MCF 10A (cell line): Measurements from ENCODE around the gene KCNAB1. TPM values are rescaled to one million over a fixed set of nuclear protein-coding genes. Genes with fewer than 3 reads are reported as not detected.

ENCODE experiments used
- BruUV-seq: library from RNA; stranded (reverse); fragments of 400-500 nt; replicated peaks from 2 replicates; lab custom pipeline; 2021; lab: Mats Ljungman, UMichigan
- CTCF ChIA-PET: fragments of 300-600 bp; sonication (Branson Sonifier 250); formaldehyde crosslinking; extraction: SDS; loops from one replicate; lab custom pipeline; 2021; ENCODE audit warnings: antibody characterized with exemption, inconsistent platforms; lab: Yijun Ruan, JAX
- POLR2A ChIA-PET: fragments of 300-600, 350-650 bp; sonication (Branson Sonifier 250); formaldehyde crosslinking; extraction: SDS; loops from one replicate; lab custom pipeline; 2020; ENCODE audit warnings: antibody characterized with exemption, inconsistent platforms; lab: Yijun Ruan, JAX
- DNase-seq: peaks from one replicate; pipeline ENCODE4 v3.0.0-alpha.2; 2018; ENCODE audit not compliant: unreplicated experiment
- H3K27ac Mint-ChIP-seq: one replicate; pipeline ENCODE4 v1.8.0; 2022; ENCODE audit warnings: mild to moderate bottlenecking, low read depth, mixed read lengths; ENCODE audit not compliant: unreplicated experiment
- H3K27me3 Mint-ChIP-seq: one replicate; pipeline ENCODE4 v1.8.0; 2022; ENCODE audit warnings: mixed read lengths; ENCODE audit not compliant: insufficient read depth, unreplicated experiment
- H3K36me3 Mint-ChIP-seq: one replicate; pipeline ENCODE4 v1.8.0; 2022; ENCODE audit warnings: mild to moderate bottlenecking, moderate library complexity, mixed read lengths; ENCODE audit not compliant: insufficient read depth, unreplicated experiment
- H3K4me1 Mint-ChIP-seq: one replicate; pipeline ENCODE4 v1.8.0; 2022; ENCODE audit warnings: mixed read lengths; ENCODE audit not compliant: insufficient read depth, unreplicated experiment
- H3K4me3 Mint-ChIP-seq: one replicate; pipeline ENCODE4 v1.8.0; 2022; ENCODE audit warnings: mild to moderate bottlenecking, moderate library complexity, mixed read lengths; ENCODE audit not compliant: unreplicated experiment
- H3K9me3 Mint-ChIP-seq: one replicate; pipeline ENCODE4 v1.8.0; 2022; ENCODE audit warnings: mixed read lengths; ENCODE audit not compliant: unreplicated experiment
- intact Hi-C: fragments of 100-400 bp; cut with micrococcal nuclease; formaldehyde crosslinking; loops from 2 replicates; pipeline ENCODE4 v1.14.1; 2022
- total RNA-seq: library from RNA; stranded (reverse); gene quantifications from 2 replicates; pipeline ENCODE4 v1.2.3, GENCODE V29; 2022
- TF ChIP-seq, protein P1 (sequence below): fragments of 200-600 bp; IDR thresholded peaks from one replicate; pipeline ENCODE4 v1.8.0; 2022; ENCODE audit warnings: antibody characterized with exemption, mild to moderate bottlenecking; ENCODE audit not compliant: unreplicated experiment

Gene KCNAB1
- total RNA-seq, 1 experiment from 2014 or later = 0.44 TPM

DNA sequence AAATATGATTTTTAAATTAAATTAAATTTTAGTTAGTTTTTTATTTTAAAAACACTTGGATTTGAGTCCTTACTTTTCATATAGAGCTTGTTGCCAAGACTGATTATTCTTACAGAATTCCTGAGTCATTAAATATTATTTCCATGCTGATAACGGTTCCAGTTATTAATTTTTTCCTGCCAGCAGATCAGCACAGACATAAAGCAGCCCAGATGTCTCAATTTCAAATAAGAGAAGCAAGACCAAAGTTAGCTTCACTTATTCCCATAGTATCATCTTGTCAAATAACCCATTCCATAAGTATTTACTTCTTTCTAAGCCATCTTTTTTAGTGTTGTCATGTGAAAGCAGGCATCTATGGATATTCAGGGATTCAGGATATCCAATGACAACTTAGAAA lies 359.2 kb downstream of the KCNAB1 start:
- Mint-ChIP-seq H3K27ac (no peak overlapping the region), H3K36me3 (no peaks in the 10 kb centered on the region), H3K4me1 (peaks cover 15% of the 10 kb centered on the region), H3K27me3 (peaks cover 26% of the 10 kb centered on the region), H3K4me3 (no peak overlapping the region), H3K9me3 (no peaks in the 10 kb centered on the region)
- intact Hi-C loops = no loop called here
- BruUV-seq = no TSS peak
- no peak for DNase-seq
- ChIA-PET POLR2A (interaction anchor here (0.5 to 0.6 kb wide), 2 partner anchors 144 to 391 kb away, joined by 3 read pairs; no protein-coding TSS in a partner anchor), CTCF (no interaction called here)
- TF ChIP-seq, protein P1, sequence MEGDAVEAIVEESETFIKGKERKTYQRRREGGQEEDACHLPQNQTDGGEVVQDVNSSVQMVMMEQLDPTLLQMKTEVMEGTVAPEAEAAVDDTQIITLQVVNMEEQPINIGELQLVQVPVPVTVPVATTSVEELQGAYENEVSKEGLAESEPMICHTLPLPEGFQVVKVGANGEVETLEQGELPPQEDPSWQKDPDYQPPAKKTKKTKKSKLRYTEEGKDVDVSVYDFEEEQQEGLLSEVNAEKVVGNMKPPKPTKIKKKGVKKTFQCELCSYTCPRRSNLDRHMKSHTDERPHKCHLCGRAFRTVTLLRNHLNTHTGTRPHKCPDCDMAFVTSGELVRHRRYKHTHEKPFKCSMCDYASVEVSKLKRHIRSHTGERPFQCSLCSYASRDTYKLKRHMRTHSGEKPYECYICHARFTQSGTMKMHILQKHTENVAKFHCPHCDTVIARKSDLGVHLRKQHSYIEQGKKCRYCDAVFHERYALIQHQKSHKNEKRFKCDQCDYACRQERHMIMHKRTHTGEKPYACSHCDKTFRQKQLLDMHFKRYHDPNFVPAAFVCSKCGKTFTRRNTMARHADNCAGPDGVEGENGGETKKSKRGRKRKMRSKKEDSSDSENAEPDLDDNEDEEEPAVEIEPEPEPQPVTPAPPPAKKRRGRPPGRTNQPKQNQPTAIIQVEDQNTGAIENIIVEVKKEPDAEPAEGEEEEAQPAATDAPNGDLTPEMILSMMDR = no peak

DNA sequence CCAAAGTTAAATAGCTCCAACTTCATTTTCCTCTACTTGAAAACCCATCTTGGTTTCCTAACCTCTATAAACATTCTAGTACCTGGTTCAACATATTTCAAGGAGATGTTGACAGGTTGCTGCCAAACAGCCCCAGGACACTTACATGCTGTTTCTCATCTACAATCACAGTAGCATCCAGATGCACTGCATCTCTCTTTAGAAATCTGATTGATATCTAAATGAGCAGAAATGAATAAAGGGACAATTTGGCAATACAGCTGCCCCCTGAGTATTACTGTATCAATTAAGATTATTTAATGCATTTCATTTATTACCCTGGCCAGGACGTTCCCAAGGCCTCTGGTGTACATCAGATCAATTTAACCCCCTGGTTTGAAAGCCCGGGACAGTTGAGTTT lies 360.6 kb downstream of the KCNAB1 start:
- BruUV-seq = no TSS peak
- ChIA-PET CTCF (interaction anchor here (0.6 to 1.3 kb wide), 8 partner anchors 12 to 432 kb away, joined by 3 to 6 read pairs (median 3); no protein-coding TSS in a partner anchor), POLR2A (no interaction called here)
- Mint-ChIP-seq H3K9me3 (no peaks in the 10 kb centered on the region), H3K27me3 (peaks cover 14% of the 10 kb centered on the region), H3K27ac (no peak overlapping the region), H3K36me3 (no peaks in the 10 kb centered on the region), H3K4me1 (peaks cover 15% of the 10 kb centered on the region), H3K4me3 (no peak overlapping the region)
- TF ChIP-seq, protein P1 = no peak
- intact Hi-C loops = no loop called here
- no peak for DNase-seq

DNA sequence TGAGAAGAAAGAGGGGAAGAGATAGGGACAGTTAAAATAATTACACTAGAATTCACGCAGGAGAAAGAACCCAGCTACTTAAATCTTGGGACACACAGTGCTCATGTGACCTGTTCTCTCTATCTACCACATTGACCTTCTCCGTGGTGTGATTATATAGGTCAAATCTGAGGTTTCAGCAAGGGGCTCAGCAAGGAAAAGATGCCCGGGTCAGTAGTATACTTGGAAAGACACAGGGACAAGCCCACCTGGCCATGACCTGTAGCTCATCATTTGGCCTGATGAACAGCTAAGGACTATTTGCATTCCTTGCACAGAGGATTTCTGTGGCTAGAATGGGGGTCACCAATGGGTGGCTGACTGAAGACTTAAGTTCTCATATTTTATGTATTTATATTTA lies 362.6 kb downstream of the KCNAB1 start:
- ChIA-PET CTCF (interaction anchor here (0.7 to 2.4 kb wide), 6 partner anchors 9 to 309 kb away, joined by 3 to 9 read pairs (median 4); no protein-coding TSS in a partner anchor), POLR2A (interaction anchor here (1.0 to 1.5 kb wide), 2 partner anchors 9 to 15 kb away, joined by 3 to 9 read pairs; no protein-coding TSS in a partner anchor)
- BruUV-seq = no TSS peak
- Mint-ChIP-seq H3K36me3 (no peaks in the 10 kb centered on the region), H3K27ac (peak overlapping the region; percentile 60), H3K9me3 (no peaks in the 10 kb centered on the region), H3K27me3 (peaks cover 14% of the 10 kb centered on the region), H3K4me1 (peaks cover 15% of the 10 kb centered on the region), H3K4me3 (no peak overlapping the region)
- intact Hi-C loops = no loop called here
- DNase-seq = no peak
- TF ChIP-seq, protein P1 = no peak

DNA sequence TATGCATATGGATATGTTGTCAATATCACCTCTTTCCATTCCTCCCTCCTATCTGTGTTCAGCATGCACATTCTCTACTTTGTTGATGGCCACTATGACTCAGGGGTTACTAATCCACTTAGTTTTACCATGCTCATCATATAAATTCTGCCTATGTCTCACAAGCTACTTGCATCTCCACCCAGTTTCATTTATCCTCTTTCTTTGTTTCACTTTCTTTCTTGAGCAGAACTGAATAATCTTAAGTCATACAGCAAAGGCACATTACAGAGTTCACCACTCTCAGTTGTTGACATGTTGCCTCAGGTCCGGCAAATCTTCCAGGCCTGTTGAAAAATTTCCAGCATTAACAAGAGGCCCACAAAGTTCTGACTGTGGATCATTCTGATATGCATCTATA lies 363.0 kb downstream of the KCNAB1 start:
- TF ChIP-seq, protein P1 = no peak
- POLR2A ChIA-PET = interaction anchor here (0.6 to 1.5 kb wide), 4 partner anchors 15 to 676 kb away, joined by 3 to 9 read pairs (median 4); partner anchors contain the start of gene CCNL1
- peaks cover 15% of the 10 kb centered on the region for H3K4me1 Mint-ChIP-seq
- intact Hi-C loops = no loop called here
- peak; percentile 60 for DNase-seq
- H3K9me3 Mint-ChIP-seq = no peaks in the 10 kb centered on the region
- no TSS peak for BruUV-seq
- H3K36me3 Mint-ChIP-seq = no peaks in the 10 kb centered on the region
- peak overlapping the region; percentile 60 for H3K27ac Mint-ChIP-seq
- CTCF ChIA-PET = interaction anchor here (0.6 to 2.4 kb wide), 9 partner anchors 9 to 604 kb away, joined by 3 to 9 read pairs (median 4); no protein-coding TSS in a partner anchor
- H3K4me3 Mint-ChIP-seq = peak overlapping the region; percentile 4
- peaks cover 13% of the 10 kb centered on the region for H3K27me3 Mint-ChIP-seq
